GM13976 (cell line): Measurements from ENCODE around the gene TSSK2.

Experiments used
- DNase-seq: peaks from one replicate; pipeline ENCODE4 v3.0.0; 2012; ENCODE audit warnings: low spot score
- CTCF ChIP-seq: IDR thresholded peaks from 2 replicates; pipeline ENCODE4 v1.5.1; 2012; ENCODE audit warnings: borderline replicate concordance, mild to moderate bottlenecking; ENCODE audit not compliant: insufficient read depth; ENCODE audit errors: extremely low read depth, missing control alignments, control extremely low read depth
- in situ Hi-C: fragments of 300-500 bp; cut with MboI; formaldehyde crosslinking; loops from one replicate; pipeline ENCODE4 v1.12.0; 2022; ENCODE audit warnings: low sequenced_read_pairs, mixed read lengths, inconsistent platforms; ENCODE audit not compliant: unreplicated experiment

The TSSK2 gene

GRCh38 chr22:19126309-19127273 is 4.5 kb upstream of the TSSK2 start:
- no peak for DNase-seq
- TF ChIP-seq CTCF: no peak
- in situ Hi-C loops: no loop called here

GRCh38 chr22:19127329-19128008 is 3.6 kb upstream of the TSSK2 start:
- no peak for DNase-seq
- in situ Hi-C loops: no loop called here
- TF ChIP-seq CTCF: no peak

- in situ Hi-C loops: no loop called here
- TF ChIP-seq CTCF: no peak
These were observed 3.1 kb upstream of the TSSK2 start for GRCh38 chr22:19128009-19128401.

GRCh38 chr22:19128946-19129727 is 2.0 kb upstream of the TSSK2 start:
- in situ Hi-C loops: no loop called here
- DNase-seq: no peak
- TF ChIP-seq CTCF: no peak

More at GRCh38 chr22:19128009-19128401, 3.1 kb upstream of the TSSK2 start:
- no peak for DNase-seq

GRCh38 chr22:19129871-19130270 is 1.2 kb upstream of the TSSK2 start:
- DNase-seq: no peak
- in situ Hi-C loops: no loop called here

GRCh38 chr22:19131685-19132015 is 542 bp downstream of the TSSK2 start:
- in situ Hi-C loops: no loop called here

More at GRCh38 chr22:19129871-19130270, 1.2 kb upstream of the TSSK2 start:
- no peak for TF ChIP-seq CTCF

More at GRCh38 chr22:19131685-19132015, 542 bp downstream of the TSSK2 start:
- TF ChIP-seq CTCF: no peak
- DNase-seq: no peak
